Subcutaneous abdominal adipose tissue (tissue), 5 donors: ENCODE results near the gene CAPN12.
"Not testable (repeated sequence)": the region's sequence is repeated elsewhere in the genome, so short reads cannot be mapped to it uniquely, and the experiment has no call there.

Experiments
- H3K27ac ChIP-seq: one replicate; pipeline ENCODE4 v1.7.0; 2013; ENCODE audit warnings: low read depth, mild to moderate bottlenecking, inconsistent platforms, low read length, moderate library complexity
- H3K27me3 ChIP-seq, 5 donors: one replicate each; pipeline ENCODE4 v1.7.0; 2013; ENCODE audit warnings: low read length in 5 of 5, inconsistent platforms in 1 of 5; ENCODE audit not compliant: control insufficient read depth in 5 of 5, insufficient read depth in 4 of 5
- H3K36me3 ChIP-seq, 5 donors: one replicate each; pipeline ENCODE4 v1.7.0; 2013; ENCODE audit warnings: low read length in 5 of 5; ENCODE audit not compliant: control insufficient read depth in 5 of 5, insufficient read depth in 5 of 5
- H3K4me1 ChIP-seq, 5 donors: one replicate each; pipeline ENCODE4 v1.7.0; 2013; ENCODE audit warnings: low read length in 5 of 5, mild to moderate bottlenecking in 3 of 5, moderate library complexity in 1 of 5; ENCODE audit not compliant: control insufficient read depth in 5 of 5, insufficient read depth in 5 of 5
- H3K4me3 ChIP-seq, 5 donors: one replicate each; pipeline ENCODE4 v1.7.0; 2013; ENCODE audit warnings: low read length in 5 of 5, low read depth in 1 of 5
- H3K9ac ChIP-seq, 5 donors: one replicate each; pipeline ENCODE4 v1.7.0; 2013; ENCODE audit warnings: low read length in 5 of 5, mild to moderate bottlenecking in 4 of 5, moderate library complexity in 3 of 5
- H3K9me3 ChIP-seq, 5 donors: one replicate each; pipeline ENCODE4 v1.7.0; 2013; ENCODE audit warnings: low read length in 5 of 5; ENCODE audit not compliant: control insufficient read depth in 5 of 5
- donor health status: healthy.
- donor health status: healthy.
- donor health status: healthy.
- donor health status: healthy.
- donor health status: healthy.

The CAPN12 gene

GRCh38 chr19:38786061-38786460 lies 41.8 kb upstream of the CAPN12 start:
- H3K4me3 ChIP-seq, H3K27ac ChIP-seq, H3K36me3 ChIP-seq, H3K9ac ChIP-seq, H3K4me1 ChIP-seq, H3K9me3 ChIP-seq, H3K27me3 ChIP-seq: not testable (repeated sequence)

- Histone ChIP-seq H3K36me3 (no peaks in the 10 kb centered on the region), H3K9me3 (no peaks in the 10 kb centered on the region), H3K4me3 (no peak overlapping the region), H3K27me3 (peaks cover 0 to 3% (median 0%) of the 10 kb centered on the region in 5 donors), H3K27ac (no peak overlapping the region), H3K4me1 (no peaks in the 10 kb centered on the region), H3K9ac (no peak overlapping the region)
Observed at GRCh38 chr19:38785187-38785699, 41.0 kb upstream of the CAPN12 start.

- Histone ChIP-seq H3K4me3 (no peak overlapping the region), H3K9me3 (no peaks in the 10 kb centered on the region), H3K36me3 (no peaks in the 10 kb centered on the region), H3K9ac (no peak overlapping the region), H3K27ac (no peak overlapping the region), H3K4me1 (no peaks in the 10 kb centered on the region), H3K27me3 (peaks cover 0 to 3% (median 0%) of the 10 kb centered on the region in 5 donors)
Observed at GRCh38 chr19:38784224-38784623, 40.0 kb upstream of the CAPN12 start.

- H3K4me1 ChIP-seq, H3K27ac ChIP-seq, H3K27me3 ChIP-seq, H3K36me3 ChIP-seq, H3K4me3 ChIP-seq, H3K9ac ChIP-seq, H3K9me3 ChIP-seq: not testable (repeated sequence)
Observed at GRCh38 chr19:38782212-38782611, 37.9 kb upstream of the CAPN12 start.

GRCh38 chr19:38781058-38781457 lies 36.8 kb upstream of the CAPN12 start:
- no peaks in the 10 kb centered on the region for H3K36me3 ChIP-seq
- H3K27me3 ChIP-seq: peaks cover 0 to 3% (median 0%) of the 10 kb centered on the region in 5 donors
- no peaks in the 10 kb centered on the region for H3K4me1 ChIP-seq
- no peak overlapping the region for H3K27ac ChIP-seq
- no peak overlapping the region for H3K4me3 ChIP-seq
- no peak overlapping the region for H3K9ac ChIP-seq
- no peaks in the 10 kb centered on the region for H3K9me3 ChIP-seq

- Histone ChIP-seq H3K36me3 (no peaks in the 10 kb centered on the region), H3K4me3 (no peak overlapping the region), H3K27ac (no peak overlapping the region), H3K4me1 (no peaks in the 10 kb centered on the region), H3K9me3 (no peaks in the 10 kb centered on the region), H3K27me3 (peaks cover 0 to 3% (median 0%) of the 10 kb centered on the region in 5 donors), H3K9ac (no peak overlapping the region)
Observed at GRCh38 chr19:38780443-38780842, 36.2 kb upstream of the CAPN12 start.

GRCh38 chr19:38778733-38779132 lies 34.5 kb upstream of the CAPN12 start:
- Histone ChIP-seq H3K4me1 (no peaks in the 10 kb centered on the region), H3K27me3 (peaks cover 0 to 3% (median 0%) of the 10 kb centered on the region in 5 donors)

GRCh38 chr19:38774181-38774950 lies 30.1 kb upstream of the CAPN12 start:
- no peak overlapping the region for H3K4me3 ChIP-seq
- H3K27ac ChIP-seq: no peak overlapping the region
- H3K4me1 ChIP-seq: peaks cover 0 to 9% (median 8%) of the 10 kb centered on the region in 5 donors
- no peaks in the 10 kb centered on the region for H3K36me3 ChIP-seq
- H3K9me3 ChIP-seq: no peaks in the 10 kb centered on the region
- H3K27me3 ChIP-seq: no peaks in the 10 kb centered on the region
- H3K9ac ChIP-seq: no peak overlapping the region

More at GRCh38 chr19:38778733-38779132, 34.5 kb upstream of the CAPN12 start:
- Histone ChIP-seq H3K4me3 (no peak overlapping the region), H3K36me3 (no peaks in the 10 kb centered on the region), H3K9ac (no peak overlapping the region), H3K27ac (no peak overlapping the region), H3K9me3 (no peaks in the 10 kb centered on the region)

GRCh38 chr19:38773469-38774177 lies 29.3 kb upstream of the CAPN12 start, which contains the start of gene LGALS7:
TSS of gene LGALS7 (minus strand) at chr19:38773517. CDS start at chr19:38773492, 25 bp downstream.
- H3K4me3 ChIP-seq: no peak within 1 kb of the TSS
- no peaks in the 10 kb centered on the region for H3K27me3 ChIP-seq
- H3K27ac ChIP-seq: no peak within 1 kb of the TSS
- no peak within 1 kb of the TSS for H3K9ac ChIP-seq
- H3K9me3 ChIP-seq: no peaks in the 10 kb centered on the region
- no peaks in the 10 kb centered on the region for H3K36me3 ChIP-seq
- H3K4me1 ChIP-seq: peaks cover 0 to 12% (median 8%) of the 10 kb centered on the region in 5 donors

GRCh38 chr19:38771569-38771968 lies 27.3 kb upstream of the CAPN12 start:
- H3K36me3 ChIP-seq, H3K9me3 ChIP-seq, H3K9ac ChIP-seq, H3K27ac ChIP-seq, H3K4me3 ChIP-seq, H3K27me3 ChIP-seq: not testable (repeated sequence)
- H3K4me1 ChIP-seq: peaks cover 0 to 12% (median 8%) of the 10 kb centered on the region in 5 donors
